Measurements from ENCODE around the gene SGTA.

SGTA gene

DNA sequence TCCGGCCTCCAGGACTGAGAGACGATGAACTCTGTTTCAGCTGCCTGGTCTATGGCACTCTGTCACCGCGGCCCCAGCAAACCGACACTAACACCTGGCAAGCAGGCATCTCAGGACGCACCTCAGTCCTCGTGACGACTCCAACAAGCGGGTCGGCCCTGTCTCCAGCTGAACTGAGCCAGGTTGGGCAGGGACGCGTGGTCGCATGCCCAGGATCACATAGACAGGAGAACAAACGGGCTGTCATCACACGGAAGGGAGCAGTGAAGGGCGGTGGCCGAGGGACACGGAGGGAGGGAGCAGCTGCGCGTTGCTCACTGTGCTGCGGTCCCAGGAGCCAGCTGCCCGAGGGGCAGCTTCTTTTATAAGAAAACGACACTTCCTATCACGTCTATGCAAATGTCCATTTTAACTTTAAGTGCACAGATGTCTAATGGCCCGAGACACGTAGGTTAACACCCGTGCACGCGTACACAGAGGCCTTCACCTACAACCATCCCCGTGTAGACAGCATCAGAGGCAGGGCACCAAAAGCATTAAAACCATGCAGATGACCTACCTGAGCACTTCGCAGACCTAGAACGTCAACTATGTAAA is 8.9 kb downstream of the SGTA start:
- Histone ChIP-seq H3K4me1 (ENCODE audit: insufficient read depth, low read length) (no peaks in the 10 kb centered on the region), H3K27me3 (ENCODE audit: insufficient read depth, low read length) (no peaks in the 10 kb centered on the region), H3K9me3 (ENCODE audit: insufficient read depth, low read depth, low read length) (no peaks in the 10 kb centered on the region), H3K36me3 (ENCODE audit: insufficient read depth, low read depth, low read length) (peaks cover 18% of the 10 kb centered on the region; the same call in 1 of the 2 replicates), H3K9ac (ENCODE audit: low read depth, low read length) (no peak overlapping the region), H3K27ac (ENCODE audit: low read length) (no peak overlapping the region), H3K4me3 (ENCODE audit: low read length) (no peak overlapping the region)

- H3K4me3 ChIP-seq (ENCODE audit: low read length), result no peak overlapping the region
- H3K4me1 ChIP-seq (ENCODE audit: insufficient read depth, low read length), result no peaks in the 10 kb centered on the region
- H3K27ac ChIP-seq (ENCODE audit: low read length), result no peak overlapping the region
- H3K9ac ChIP-seq (ENCODE audit: low read depth, low read length), result no peak overlapping the region
- H3K9me3 ChIP-seq (ENCODE audit: insufficient read depth, low read depth, low read length), result no peaks in the 10 kb centered on the region
- H3K36me3 ChIP-seq (ENCODE audit: insufficient read depth, low read depth, low read length), result peaks cover 27% of the 10 kb centered on the region
- H3K27me3 ChIP-seq (ENCODE audit: insufficient read depth, low read length), result no peaks in the 10 kb centered on the region
Measured at GRCh38 chr19:2771786-2772674, 11.0 kb downstream of the SGTA start.

- no peaks in the 10 kb centered on the region for H3K27me3 ChIP-seq (ENCODE audit: insufficient read depth, low read length)
- no peaks in the 10 kb centered on the region for H3K9me3 ChIP-seq (ENCODE audit: insufficient read depth, low read depth, low read length)
- H3K36me3 ChIP-seq (ENCODE audit: insufficient read depth, low read depth, low read length), result peaks cover 43% of the 10 kb centered on the region
- no peak overlapping the region for H3K27ac ChIP-seq (ENCODE audit: low read length)
- H3K4me1 ChIP-seq (ENCODE audit: insufficient read depth, low read length), result no peaks in the 10 kb centered on the region
- no peak overlapping the region for H3K4me3 ChIP-seq (ENCODE audit: low read length)
- H3K9ac ChIP-seq (ENCODE audit: low read depth, low read length), result no peak overlapping the region
Measured at GRCh38 chr19:2770055-2771013, 12.7 kb downstream of the SGTA start.

DNA sequence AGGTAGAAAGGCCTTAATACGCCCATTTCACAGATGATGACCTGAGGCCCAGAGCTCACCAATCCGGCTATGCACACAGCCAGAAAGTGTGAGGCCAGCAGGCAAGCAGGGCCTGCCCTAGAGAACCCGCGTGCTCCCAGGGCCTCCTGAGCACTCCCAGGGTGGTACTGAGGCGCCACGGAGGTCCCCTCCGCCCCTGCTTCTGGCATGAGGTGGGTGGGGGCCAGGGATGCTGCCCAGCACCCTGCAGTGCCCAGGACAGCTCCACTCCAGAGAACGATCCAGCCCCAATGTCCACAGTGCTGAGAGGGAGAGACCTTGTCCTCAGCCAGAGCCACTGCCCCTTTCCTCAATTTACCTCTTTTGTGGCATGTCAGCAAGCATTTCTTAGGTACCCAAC is 13.9 kb downstream of the SGTA start:
- Histone ChIP-seq H3K9me3 (ENCODE audit: insufficient read depth, low read depth, low read length) (no peaks in the 10 kb centered on the region), H3K27me3 (ENCODE audit: insufficient read depth, low read length) (no peaks in the 10 kb centered on the region), H3K4me1 (ENCODE audit: insufficient read depth, low read length) (no peaks in the 10 kb centered on the region), H3K27ac (ENCODE audit: low read length) (no peak overlapping the region), H3K9ac (ENCODE audit: low read depth, low read length) (no peak overlapping the region), H3K4me3 (ENCODE audit: low read length) (no peak overlapping the region), H3K36me3 (ENCODE audit: insufficient read depth, low read depth, low read length) (peaks cover 47% of the 10 kb centered on the region)

GRCh38 chr19:2768365-2769132 is 14.5 kb downstream of the SGTA start:
- Histone ChIP-seq H3K9me3 (ENCODE audit: insufficient read depth, low read depth, low read length) (no peaks in the 10 kb centered on the region), H3K4me1 (ENCODE audit: insufficient read depth, low read length) (no peaks in the 10 kb centered on the region), H3K36me3 (ENCODE audit: insufficient read depth, low read depth, low read length) (peaks cover 54% of the 10 kb centered on the region), H3K27ac (ENCODE audit: low read length) (no peak overlapping the region), H3K9ac (ENCODE audit: low read depth, low read length) (no peak overlapping the region), H3K4me3 (ENCODE audit: low read length) (no peak overlapping the region), H3K27me3 (ENCODE audit: insufficient read depth, low read length) (no peaks in the 10 kb centered on the region)

- H3K4me3 ChIP-seq (ENCODE audit: low read length), result no peak overlapping the region
- peaks cover 63% of the 10 kb centered on the region for H3K36me3 ChIP-seq (ENCODE audit: insufficient read depth, low read depth, low read length)
- H3K27me3 ChIP-seq (ENCODE audit: insufficient read depth, low read length), result no peaks in the 10 kb centered on the region
- H3K9me3 ChIP-seq (ENCODE audit: insufficient read depth, low read depth, low read length), result no peaks in the 10 kb centered on the region
- no peak overlapping the region for H3K27ac ChIP-seq (ENCODE audit: low read length)
- H3K4me1 ChIP-seq (ENCODE audit: insufficient read depth, low read length), result no peaks in the 10 kb centered on the region
- no peak overlapping the region for H3K9ac ChIP-seq (ENCODE audit: low read depth, low read length)
Measured at GRCh38 chr19:2767688-2768087, 15.4 kb downstream of the SGTA start.

DNA sequence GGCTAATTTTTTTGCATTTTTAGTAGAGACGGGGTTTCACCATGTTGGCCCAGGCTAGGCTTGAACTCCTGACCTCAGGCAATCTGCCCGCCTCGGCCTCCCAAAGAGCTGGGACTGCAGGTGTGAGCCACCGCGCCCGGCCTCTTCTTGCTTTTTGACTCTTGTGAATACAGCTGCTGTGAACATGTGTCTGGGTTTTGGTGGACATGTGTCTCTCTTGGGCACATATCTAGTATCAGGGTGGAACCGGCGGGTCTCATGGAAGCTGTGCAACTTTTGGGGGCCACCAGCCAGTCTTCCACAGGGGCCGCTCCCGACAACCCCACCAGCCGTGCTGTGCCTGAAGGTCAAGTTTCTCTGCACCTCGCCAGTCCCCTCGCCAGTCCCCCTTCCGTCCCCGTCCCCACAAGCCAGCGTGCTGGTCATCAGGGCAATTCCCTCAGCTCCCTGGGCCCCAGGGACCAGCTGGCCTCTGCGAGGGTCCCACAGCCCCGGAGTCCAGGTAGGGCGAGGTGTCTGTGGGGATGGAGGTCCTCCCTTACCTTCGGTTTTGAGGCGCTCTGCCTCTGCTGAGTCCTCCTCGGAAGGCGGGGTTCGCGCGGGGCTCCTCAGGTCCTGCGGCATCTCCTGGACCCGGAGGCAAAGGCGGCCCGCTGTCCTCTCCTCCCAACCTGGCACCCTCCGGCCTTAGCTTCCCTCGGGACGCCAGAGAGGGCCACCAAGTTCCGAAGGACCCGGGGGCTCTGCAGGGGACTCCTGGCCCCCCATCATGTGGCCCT is 16.3 kb downstream of the SGTA start:
- no peak overlapping the region for H3K4me3 ChIP-seq (ENCODE audit: low read length)
- H3K9ac ChIP-seq (ENCODE audit: low read depth, low read length), result no peak overlapping the region
- H3K4me1 ChIP-seq (ENCODE audit: insufficient read depth, low read length), result no peaks in the 10 kb centered on the region
- no peak overlapping the region for H3K27ac ChIP-seq (ENCODE audit: low read length)
- no peaks in the 10 kb centered on the region for H3K9me3 ChIP-seq (ENCODE audit: insufficient read depth, low read depth, low read length)
- H3K27me3 ChIP-seq (ENCODE audit: insufficient read depth, low read length), result no peaks in the 10 kb centered on the region
- H3K36me3 ChIP-seq (ENCODE audit: insufficient read depth, low read depth, low read length), result peaks cover 72% of the 10 kb centered on the region

DNA sequence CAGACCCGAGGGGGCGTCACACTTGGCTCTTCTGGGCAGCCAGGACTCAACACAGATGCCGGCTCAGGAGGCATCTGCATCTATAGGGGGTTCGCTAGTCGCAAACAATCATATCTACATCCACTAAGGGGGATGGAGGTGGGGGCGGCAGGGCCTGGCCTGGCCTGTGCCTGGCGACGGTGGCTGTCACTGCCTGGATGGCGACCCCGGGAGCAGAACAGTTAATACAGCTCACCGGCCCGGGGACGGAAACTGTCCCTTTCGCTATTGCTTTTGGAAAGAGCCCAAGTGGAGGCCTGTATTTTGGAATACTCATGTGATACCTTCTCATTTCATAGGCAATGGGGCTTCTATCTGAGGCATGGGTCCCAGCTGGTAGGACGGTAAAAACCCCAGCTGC is 17.7 kb downstream of the SGTA start:
- H3K9me3 ChIP-seq (ENCODE audit: insufficient read depth, low read depth, low read length), result no peaks in the 10 kb centered on the region
- H3K27me3 ChIP-seq (ENCODE audit: insufficient read depth, low read length), result no peaks in the 10 kb centered on the region
- H3K4me1 ChIP-seq (ENCODE audit: insufficient read depth, low read length), result no peaks in the 10 kb centered on the region
- H3K27ac ChIP-seq (ENCODE audit: low read length), result no peak overlapping the region
- H3K36me3 ChIP-seq (ENCODE audit: insufficient read depth, low read depth, low read length), result peaks cover 80% of the 10 kb centered on the region
- no peak overlapping the region for H3K4me3 ChIP-seq (ENCODE audit: low read length)
- no peak overlapping the region for H3K9ac ChIP-seq (ENCODE audit: low read depth, low read length)

DNA sequence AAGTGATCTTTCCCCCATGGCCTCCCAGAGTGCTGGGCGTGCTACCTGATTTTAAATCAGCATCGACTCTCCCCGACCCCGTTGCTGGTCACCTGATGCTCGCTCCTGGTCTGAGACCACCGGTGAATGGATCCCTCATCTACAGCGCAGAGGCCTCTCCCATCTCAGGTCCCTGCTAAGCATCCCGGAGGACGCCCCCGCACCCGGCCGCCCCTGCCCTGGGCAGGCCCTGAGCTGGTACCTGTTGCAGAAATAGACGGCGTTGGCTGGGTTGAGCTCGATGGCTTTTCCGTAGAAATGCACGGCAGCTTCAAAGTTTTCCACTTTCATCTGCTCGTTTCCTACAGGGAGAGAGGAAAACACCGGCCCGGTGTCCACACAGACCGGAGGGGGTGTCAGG is 18.1 kb downstream of the SGTA start:
- Histone ChIP-seq H3K9ac (ENCODE audit: low read depth, low read length) (no peak overlapping the region), H3K27me3 (ENCODE audit: insufficient read depth, low read length) (no peaks in the 10 kb centered on the region), H3K4me3 (ENCODE audit: low read length) (no peak overlapping the region), H3K9me3 (ENCODE audit: insufficient read depth, low read depth, low read length) (no peaks in the 10 kb centered on the region), H3K27ac (ENCODE audit: low read length) (no peak overlapping the region), H3K4me1 (ENCODE audit: insufficient read depth, low read length) (no peaks in the 10 kb centered on the region), H3K36me3 (ENCODE audit: insufficient read depth, low read depth, low read length) (peaks cover 76% of the 10 kb centered on the region)

- Histone ChIP-seq H3K9me3 (ENCODE audit: insufficient read depth, low read depth, low read length) (no peaks in the 10 kb centered on the region), H3K27ac (ENCODE audit: low read length) (no peak overlapping the region), H3K4me3 (ENCODE audit: low read length) (no peak overlapping the region), H3K9ac (ENCODE audit: low read depth, low read length) (no peak overlapping the region), H3K27me3 (ENCODE audit: insufficient read depth, low read length) (no peaks in the 10 kb centered on the region), H3K4me1 (ENCODE audit: insufficient read depth, low read length) (no peaks in the 10 kb centered on the region), H3K36me3 (ENCODE audit: insufficient read depth, low read depth, low read length) (peaks cover 85% of the 10 kb centered on the region)
Measured at GRCh38 chr19:2763687-2764086, 19.4 kb downstream of the SGTA start.

Data from iPS-20b (cell line).